GM21515 (cell line): ENCODE data around the gene AGER.
"Not testable (repeated sequence)": the region's sequence is repeated elsewhere in the genome, so short reads cannot be mapped to it uniquely, and the experiment has no call there.

Experiments
- ATAC-seq: cut with Tn5 transposase; IDR thresholded peaks from one replicate; pipeline ENCODE4 v1.9.1; 2021; ENCODE audit not compliant: unreplicated experiment

AGER gene

DNA sequence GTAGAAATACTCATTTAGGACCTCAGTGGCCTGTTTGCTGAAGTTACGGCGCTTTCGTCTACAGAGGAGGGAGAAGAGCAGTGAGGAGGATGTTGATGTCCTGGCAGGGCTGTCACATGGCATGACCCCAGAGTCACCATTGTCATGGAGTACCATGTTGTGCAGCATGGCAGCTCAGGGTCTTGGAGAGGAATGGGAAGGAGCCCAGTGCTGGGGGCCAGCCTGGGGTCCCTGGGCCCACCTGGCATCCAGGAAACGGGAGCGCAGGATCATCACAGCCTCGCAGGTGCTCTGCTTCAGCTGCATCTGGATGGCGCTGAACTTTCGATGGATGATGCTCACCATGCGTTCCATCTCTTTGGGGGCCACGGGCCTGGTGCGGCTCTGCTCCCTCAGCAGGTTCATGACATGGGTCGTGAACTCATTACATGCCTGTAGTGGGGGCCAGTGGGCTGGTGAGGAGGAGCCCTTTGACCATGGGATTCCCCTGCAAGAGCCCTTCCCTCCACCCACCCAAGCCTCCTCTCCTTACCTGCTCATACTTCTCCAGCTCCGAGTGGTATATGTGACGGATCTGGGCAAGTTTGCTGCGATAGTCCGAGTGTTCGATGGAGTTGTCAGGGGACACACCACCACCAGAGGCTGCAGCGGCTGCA, 3.8 kb upstream of the AGER start:
- not testable (repeated sequence) for ATAC-seq

GRCh38 chr6:32187009-32187709, 3.1 kb upstream of the AGER start:
- ATAC-seq, result no peak

GRCh38 chr6:32186151-32186840, 2.2 kb upstream of the AGER start:
- not testable (repeated sequence) for ATAC-seq

DNA sequence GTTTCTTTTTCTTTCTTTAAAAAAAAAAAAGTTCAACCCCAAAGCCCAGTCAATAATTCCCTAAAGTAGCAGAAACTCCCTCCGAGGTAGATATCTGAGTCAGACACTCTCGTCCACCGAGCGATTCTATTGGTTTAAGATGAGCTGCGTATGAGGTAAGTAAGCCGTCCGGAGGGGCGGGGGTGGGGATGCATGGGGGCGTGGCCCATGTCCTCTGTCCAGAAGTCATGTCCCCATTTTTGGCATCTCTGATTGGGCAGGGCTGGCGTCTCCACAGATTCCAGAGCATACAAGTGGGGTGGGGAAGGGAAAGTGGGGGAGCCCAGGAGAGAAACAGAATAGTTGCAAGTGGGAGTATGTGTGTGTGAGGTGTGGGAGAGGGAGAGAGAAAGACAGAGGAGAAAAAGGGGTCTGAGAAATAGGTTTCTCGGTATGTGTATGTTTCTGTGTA, 1.7 kb upstream of the AGER start:
- ATAC-seq, result not testable (repeated sequence)

DNA sequence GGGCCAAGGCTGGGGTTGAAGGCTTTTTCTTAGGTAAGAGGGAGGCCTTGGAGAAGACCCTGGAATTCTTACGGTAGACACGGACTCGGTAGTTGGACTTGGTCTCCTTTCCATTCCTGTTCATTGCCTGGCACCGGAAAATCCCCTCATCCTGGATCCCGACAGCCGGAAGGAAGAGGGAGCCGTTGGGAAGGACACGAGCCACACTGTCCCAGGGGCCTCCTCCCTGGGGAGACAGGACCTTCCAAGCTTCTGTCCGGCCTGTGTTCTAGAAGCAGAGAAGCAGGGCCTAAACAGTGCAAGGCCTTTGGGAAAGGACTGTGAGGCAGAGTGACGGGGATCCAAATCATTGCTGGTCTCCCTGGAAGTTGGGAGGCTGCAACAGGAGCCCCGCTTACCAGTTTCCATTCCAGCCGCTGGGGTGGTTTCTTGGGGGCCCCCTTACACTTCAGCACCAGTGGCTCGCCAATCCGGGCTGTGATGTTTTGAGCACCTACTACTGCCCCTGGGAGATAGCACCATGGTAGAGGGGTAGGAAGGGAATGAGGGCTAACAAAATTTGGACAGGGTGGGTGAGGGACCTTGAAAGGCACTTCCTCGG, 470 bp downstream of the AGER start:
- ATAC-seq, result no peak

- no peak for ATAC-seq
These were observed 1.0 kb downstream of the AGER start for GRCh38 chr6:32183030-32183429.

DNA sequence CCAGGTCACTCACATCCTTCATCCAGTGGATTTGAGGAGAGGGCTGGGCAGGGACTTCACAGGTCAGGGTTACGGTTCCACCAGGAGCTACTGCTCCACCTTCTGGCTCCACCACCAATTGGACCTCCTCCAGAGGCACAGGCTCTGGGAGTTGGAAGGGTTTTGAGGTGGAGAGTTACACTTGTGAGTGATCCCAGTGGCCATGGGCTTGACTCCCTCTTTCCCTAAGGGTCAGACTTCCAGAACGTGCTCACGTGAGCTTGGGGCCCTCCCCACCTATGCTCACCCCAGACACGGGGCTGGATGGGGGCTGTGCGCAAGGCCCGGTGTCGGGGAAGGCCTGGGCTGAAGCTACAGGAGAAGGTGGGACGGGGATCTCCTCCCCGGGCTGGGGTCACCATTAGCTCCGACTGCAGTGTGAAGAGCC, 1.5 kb downstream of the AGER start:
- no peak for ATAC-seq

GRCh38 chr6:32181915-32182529, 2.0 kb downstream of the AGER start:
- no peak for ATAC-seq

- ATAC-seq, result no peak
These were observed 2.8 kb downstream of the AGER start for GRCh38 chr6:32181148-32181702.

DNA sequence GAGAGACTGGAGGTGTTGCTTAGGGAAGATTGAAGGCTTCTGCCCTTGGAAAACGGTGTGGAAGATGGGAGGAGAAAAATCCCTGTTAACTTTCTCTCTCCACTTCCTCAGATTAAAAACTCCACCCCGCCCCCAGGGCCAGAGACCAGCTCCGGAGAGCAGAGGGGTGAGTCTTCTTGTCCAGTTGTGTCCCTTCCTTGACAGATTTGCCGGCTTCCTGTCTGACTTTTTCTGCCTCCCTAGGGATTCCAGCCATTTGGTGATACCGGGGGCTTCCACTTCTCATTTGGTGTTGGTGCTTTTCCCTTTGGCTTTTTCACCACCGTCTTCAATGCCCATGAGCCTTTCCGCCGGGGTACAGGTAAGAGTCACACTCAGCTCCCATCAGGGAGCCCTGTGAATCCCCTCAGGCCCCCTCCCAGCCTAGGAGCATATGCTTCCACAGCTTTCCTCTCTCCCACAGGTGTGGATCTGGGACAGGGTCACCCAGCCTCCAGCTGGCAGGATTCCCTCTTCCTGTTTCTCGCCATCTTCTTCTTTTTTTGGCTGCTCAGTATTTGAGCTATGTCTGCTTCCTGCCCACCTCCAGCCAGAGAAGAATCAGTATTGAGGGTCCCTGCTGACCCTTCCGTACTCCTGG, 4.2 kb downstream of the AGER start:
- no peak for ATAC-seq

DNA sequence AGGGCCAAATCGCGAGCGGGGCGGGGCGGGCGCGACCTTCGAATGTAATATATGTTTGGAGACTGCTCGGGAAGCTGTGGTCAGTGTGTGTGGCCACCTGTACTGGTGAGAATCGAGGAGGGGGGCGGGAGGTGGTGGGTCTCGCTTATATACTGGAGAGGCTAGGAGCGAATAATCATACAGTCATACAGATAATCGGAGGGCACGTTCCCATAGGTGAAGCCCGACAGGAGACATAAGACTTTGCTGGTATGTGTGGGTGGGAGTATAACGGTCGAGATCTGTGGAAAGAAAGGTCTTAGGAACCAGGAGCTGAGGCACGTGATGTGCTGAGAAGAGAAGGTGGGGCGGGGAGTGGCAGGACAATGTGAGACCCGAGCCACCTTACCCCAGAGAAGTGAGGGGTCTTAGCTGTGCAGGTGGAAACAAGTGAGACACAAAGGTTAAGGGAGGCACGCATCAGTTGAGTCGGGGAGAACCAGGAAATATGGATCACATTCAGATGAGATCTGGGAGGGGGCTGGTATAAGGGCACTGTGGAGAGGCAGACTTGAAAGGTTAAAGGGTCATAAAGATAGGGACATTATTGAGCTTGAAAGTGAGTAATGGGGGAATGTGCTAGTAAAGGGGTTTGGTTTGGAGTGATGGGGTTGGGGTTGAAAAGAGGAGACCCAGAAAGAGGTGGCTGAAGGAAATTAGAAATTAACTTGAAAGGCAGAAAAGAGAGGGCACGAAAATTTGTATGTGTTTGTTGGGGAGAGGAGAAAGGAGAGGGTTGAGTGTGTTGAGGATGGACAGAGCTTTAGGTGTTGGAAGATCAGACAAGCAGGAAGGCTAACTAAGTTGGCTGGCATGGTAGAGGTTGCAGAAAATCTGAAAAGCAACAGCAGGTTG, 5.3 kb downstream of the AGER start:
- no peak for ATAC-seq

DNA sequence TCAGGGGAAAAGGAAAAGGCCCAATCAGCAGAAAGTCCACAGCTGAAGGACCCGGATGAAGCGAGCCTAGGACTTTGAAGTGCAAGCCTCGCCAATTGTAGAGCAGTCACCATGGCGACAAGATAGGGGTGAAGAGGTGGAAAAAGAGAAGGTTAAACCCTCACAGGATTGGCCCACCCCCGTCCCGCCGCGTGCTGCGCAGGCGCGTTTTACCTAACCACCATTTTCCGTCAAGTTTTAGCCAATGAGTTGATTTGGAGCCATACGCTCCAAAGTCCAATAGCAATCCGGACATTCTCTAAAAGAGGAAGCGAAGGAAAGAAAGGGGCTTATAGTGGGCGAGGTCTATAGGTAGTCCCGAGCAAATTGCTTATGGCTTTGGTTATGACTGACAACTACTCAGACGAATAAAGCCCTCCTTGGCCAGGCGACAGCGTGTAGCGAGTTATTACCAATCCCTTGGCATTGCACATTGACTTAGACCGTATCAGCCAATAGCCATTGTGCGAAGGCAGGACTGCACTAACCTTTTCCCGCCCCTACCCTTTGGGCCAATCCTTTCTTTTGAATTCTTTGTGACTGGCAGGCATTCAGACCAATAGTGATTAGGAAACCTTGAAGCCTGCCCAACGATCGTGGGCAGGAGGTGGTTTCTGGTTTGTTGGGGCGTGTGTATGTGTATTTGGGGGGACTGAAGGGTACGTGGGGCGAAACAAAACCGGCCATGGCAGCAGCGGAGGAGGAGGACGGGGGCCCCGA, 6.1 kb downstream of the AGER start, which contains the start of gene RNF5:
RNF5 (plus strand) TSS at position 618 of the 759 bp plus-strand sequence; CDS start at position 725, 107 bp downstream.
- ATAC-seq, result peak; percentile 75

GRCh38 chr6:32177183-32177787, 6.8 kb downstream of the AGER start:
- no peak for ATAC-seq

GRCh38 chr6:32176476-32177182, 7.4 kb downstream of the AGER start:
- no peak for ATAC-seq

DNA sequence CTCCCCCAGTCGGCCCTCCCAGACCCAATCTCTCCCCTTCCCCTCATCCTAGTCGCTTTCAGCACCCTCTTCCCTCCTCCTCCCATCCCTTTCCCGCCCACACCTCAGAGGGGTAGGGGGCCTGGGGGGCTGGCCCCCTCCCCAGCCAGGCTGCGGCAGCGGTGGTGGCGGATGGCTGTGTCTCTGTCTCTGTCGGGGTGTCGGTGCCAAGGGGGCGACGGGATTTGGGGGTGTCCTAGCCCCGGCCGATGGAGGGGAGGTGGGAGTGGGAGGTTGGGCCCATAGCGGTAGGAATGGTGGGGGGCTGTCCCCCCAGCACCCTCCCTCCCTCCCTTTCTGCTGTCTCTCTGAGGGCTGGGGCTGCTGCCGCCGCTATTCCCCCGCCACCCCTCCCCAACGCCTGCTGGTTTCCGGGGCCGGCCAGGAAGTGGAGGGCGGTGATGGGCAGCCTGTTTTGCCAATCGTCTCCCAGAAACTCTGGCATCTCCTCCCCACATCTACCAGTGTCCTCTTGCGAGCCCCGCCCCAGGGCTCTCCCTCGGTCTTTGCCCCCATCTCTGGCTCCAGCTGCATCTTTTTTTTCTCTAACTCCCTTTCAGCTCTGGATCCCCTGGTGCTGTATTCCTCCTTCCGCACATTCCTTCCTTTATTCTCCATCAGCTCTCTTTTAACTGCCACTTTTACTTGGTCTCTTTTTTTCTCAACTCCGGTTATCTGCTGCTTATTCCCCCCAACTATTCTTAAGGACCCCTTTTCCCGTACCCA, 8.2 kb downstream of the AGER start, which contains the start of gene AGPAT1:
AGPAT1 (minus strand) TSS at position 374 of the 765 bp plus-strand sequence. CDS start 4,588 bp downstream, outside the sequence.
- ATAC-seq, result peak; percentile 42

GRCh38 chr6:32175322-32175710, 8.7 kb downstream of the AGER start:
- no peak for ATAC-seq

- no peak for ATAC-seq
These were observed 9.6 kb downstream of the AGER start for GRCh38 chr6:32174416-32174815.
